HG02571 (cell line): Measurements from ENCODE around the gene CDH24.
A peak's percentile ranks its signal among the peaks of the same experiment; 100 is the strongest.

ENCODE experiments used
- ATAC-seq: cut with Tn5 transposase; IDR thresholded peaks from one replicate; pipeline ENCODE4 v1.9.1; 2021; ENCODE audit warnings: mild to moderate bottlenecking, moderate library complexity; ENCODE audit not compliant: unreplicated experiment

CDH24 gene, protein sequence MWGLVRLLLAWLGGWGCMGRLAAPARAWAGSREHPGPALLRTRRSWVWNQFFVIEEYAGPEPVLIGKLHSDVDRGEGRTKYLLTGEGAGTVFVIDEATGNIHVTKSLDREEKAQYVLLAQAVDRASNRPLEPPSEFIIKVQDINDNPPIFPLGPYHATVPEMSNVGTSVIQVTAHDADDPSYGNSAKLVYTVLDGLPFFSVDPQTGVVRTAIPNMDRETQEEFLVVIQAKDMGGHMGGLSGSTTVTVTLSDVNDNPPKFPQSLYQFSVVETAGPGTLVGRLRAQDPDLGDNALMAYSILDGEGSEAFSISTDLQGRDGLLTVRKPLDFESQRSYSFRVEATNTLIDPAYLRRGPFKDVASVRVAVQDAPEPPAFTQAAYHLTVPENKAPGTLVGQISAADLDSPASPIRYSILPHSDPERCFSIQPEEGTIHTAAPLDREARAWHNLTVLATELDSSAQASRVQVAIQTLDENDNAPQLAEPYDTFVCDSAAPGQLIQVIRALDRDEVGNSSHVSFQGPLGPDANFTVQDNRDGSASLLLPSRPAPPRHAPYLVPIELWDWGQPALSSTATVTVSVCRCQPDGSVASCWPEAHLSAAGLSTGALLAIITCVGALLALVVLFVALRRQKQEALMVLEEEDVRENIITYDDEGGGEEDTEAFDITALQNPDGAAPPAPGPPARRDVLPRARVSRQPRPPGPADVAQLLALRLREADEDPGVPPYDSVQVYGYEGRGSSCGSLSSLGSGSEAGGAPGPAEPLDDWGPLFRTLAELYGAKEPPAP

DNA sequence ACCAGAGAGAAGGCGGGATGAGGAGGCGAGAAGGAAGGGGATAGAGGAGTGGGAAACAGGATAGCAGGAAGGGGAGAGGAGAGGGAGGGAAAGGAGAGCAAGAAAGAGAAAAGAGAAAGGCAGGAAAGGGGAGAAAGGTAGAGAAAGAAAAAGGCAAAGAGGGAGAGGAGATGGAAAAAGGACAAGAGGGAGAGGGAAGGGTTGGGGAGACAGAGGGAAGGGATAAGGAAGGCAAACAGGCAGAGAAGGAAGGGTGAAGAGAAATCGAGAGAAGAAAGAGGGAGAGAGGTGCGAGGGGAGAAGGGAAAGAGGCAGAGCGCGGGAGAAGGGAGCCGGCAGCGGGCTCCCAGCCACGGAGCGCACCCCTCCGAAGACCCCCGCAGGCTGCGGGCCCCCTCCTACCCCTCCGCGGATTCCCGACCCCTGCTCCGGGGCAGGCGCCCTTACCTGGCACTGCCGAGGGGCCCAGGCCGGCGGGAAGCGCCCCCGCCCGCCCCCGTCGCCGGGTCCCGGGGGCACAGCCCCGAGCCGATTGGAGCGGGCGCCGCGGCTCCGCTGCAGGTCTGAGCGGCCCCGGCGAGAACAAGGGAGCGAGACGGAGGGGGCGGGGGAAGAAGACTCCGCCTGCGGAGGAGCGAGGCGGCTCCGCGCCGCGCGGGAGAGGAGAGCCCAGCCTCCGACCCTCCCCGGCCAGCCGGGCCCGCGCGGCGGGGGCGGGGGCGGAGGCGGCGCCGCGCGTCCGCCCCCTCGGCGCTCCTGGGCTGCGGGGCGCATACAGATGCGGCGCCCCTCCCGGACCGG is at the start of gene CDH24:
CDH24 (minus strand) TSS at position 565 of the 801 bp plus-strand sequence. CDS start 1,787 bp downstream, outside the sequence.
- ATAC-seq, result peak; percentile 54

DNA sequence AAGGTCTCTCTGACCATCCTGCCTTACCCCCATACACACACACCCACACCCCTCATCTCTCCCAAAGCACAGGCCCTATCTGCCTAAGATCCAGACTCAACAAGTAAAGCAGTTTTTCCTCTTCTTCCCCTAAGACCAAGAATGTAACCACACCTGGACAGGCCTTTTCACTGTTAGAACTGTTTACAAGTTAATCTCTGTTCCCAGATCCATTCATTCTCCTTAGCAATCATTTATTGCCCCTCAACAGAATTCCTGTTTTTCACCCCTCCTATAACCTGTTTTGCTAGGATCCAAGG is 49.4 kb upstream of the CDH24 start:
- no peak for ATAC-seq

DNA sequence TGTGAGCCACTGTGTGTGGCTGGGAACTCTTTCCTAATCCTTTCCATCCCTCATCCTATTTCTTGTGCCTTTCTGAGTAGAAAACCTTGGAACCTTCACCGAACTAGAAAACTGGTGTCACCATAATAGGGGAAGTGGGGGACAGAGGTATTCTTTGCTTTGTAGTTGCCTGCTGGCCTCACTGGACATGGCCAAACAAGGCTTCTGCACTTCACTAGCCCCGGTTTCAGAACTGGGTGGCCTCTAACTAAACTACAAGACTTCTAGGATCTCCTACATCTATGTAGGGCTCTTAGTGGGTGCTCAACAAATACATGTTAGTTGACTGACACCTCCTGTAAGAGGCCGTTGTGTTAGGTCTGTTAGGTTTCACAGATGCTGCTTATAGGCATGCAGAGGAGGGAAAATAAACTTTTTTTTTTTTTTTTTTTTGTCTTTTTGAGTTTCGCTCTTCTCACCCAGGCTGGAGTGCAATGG is 48.1 kb upstream of the CDH24 start:
- ATAC-seq, result no peak

DNA sequence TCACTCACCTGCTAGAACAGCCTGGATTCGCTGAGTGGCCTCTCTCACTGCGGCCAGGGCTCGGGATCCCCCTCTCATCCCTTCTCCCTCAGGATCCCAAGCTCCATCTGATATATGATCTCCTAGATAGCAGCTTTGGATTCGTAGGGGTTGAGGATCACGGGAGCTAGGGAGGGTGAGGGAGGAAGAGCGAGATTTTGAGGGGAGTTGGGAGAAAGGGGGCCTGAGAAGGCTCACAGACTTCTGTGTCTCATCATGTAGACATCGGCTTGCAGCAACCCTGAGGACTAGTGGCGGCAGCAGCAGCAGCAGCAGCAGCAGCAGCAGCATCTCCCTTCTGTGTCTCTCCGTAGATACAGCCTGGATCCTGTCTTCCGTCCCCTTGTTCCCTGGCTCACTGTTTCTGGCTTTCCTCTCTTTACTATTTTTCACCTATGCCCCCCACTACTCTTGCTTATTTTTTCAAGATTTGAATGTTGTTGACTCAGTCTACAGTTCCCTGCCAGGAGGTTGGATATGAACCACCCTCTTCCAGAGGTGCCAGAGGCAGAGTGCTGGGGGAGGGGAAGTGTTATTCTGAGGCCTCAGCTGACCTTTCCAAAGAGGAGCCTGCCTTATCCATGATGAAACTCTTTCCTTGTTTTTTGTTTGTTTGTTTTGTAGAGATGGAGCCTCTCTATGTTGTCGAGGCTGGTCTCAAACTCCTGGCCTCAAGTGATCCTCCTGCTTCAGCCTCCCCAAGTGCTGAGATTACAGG is 47.4 kb upstream of the CDH24 start, which contains the start of gene CIROP:
CIROP (minus strand) TSS at position 399 of the 757 bp plus-strand sequence; CDS start at position 330, 69 bp downstream.
- no peak for ATAC-seq

DNA sequence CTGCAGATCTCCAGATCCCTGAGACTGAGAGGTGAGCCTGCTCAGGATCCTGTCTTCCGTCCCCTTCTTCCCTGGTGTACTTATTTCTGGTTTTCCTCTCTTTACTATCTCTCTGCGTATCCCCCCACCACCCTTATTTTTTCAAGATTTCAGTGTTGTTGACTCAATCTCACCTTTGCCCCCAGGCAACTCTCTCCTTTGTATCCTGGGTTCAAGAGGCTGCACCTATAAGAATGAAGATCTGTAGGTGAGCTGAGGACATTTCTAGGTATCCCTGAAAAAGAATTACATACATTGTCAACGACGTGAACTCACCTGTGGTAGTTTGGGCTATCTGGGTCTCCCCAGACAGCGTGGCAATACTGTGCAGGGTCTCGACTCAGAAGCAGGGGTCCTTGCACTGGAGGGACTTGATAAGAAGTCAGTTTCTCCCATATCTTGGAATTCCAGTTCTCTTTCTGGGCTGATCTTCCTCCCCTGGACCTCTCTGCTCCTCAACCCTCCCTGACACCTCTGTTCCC is 46.8 kb upstream of the CDH24 start:
- no peak for ATAC-seq

DNA sequence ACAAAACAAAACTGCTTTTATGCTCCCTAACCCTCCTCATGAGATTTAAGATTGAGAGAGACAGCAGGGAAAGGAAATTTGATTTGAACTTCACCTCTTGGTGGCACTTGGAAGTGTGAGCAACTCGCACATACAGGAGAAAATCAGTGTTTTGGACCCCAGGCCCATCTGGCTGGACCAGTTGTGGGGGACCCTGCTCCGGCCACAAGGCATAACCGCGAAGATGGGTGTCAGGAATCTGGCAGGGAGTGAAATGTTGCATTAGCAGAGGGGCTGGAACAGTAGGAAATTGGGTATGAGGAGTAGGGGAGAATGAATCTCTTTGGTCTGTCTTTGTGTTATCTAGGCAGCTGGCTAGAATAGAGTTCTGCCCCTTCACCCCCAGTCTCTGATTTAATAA is 46.3 kb upstream of the CDH24 start:
- ATAC-seq, result no peak

DNA sequence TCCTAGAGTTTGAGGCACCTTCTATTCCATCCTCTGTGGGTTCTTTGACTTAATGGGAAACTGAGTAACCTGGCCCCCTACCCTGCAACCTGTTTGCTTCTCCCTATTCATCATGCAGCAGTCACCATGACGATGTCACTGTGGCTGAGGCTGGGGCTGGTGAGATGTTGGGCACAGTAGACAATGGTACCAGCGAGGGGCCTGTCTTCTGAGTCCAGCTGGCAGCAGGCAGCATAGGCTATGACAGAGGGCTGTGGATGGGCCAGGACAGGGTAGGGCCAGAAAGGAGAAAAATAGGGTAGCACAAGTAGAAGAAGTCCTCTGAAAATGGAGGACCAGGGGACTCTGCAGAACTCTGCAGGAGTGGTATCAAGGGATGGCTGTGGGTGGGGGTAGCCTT is 45.5 kb upstream of the CDH24 start:
- no peak for ATAC-seq

DNA sequence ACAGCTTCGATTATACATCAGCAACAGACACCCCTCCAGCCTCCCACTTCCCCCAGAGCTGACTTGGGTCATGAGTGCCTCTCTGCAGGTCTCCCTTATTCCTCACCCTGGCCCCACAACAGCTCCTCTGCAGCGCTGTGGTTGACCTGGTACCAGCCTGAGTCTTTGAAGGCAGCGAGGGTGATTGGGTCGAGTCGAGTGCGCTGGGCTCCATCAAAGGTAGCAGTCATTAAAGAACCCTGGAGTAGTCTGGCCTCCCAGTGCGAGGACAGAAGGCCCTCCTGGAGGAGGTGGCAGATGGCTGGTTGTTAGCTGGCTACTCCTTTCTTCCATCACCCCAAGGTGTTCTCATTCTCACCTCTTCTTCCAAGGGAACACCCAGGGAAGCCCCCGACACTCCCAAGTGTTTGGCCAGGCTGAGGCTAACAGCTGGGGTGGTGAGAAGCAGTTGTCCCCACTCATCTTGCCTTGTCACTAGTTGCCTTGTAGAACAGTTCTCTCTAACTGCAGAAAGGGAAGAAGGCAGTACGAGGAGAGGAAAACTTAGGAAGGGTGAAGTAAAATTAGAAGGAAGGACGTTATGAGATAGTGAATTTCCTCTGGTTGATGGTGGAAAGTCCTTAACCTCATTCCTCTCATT is 44.8 kb upstream of the CDH24 start:
- no peak for ATAC-seq

DNA sequence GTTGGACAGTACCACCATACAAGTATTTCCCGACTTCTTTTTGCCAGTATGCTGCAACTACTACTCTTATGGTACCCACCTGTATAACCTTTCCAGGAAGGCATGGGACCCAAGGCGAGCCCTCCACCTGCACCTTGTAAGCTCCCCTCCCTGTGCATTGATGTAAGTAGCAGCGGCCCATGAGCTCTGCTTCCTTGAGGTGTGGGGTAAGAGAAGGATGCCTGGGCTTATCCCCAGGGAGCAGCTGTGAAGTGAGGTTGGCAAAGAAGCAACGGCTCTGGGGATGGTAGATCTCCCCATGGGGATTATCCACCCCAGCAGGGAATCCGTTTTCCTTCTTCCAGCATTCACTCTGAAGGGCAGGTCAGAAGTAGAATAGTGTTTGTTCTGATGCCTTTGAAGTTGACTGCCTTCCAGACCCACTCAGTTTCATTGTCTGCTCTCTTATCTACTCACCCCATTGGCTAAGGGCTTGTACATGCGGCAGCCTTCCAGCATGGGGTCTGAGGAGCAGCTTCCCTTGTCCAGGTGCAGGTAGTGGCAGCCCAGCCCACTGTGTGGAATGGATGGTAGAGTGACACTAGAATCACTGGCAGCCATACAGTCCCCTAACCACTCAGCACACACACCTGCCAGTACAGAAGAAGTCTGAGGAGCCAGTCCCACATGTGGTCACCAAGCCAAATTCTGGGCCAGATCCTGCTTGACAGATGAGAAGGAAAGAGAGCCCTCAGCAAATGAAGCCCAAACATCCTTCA is 44.1 kb upstream of the CDH24 start:
- no peak for ATAC-seq

DNA sequence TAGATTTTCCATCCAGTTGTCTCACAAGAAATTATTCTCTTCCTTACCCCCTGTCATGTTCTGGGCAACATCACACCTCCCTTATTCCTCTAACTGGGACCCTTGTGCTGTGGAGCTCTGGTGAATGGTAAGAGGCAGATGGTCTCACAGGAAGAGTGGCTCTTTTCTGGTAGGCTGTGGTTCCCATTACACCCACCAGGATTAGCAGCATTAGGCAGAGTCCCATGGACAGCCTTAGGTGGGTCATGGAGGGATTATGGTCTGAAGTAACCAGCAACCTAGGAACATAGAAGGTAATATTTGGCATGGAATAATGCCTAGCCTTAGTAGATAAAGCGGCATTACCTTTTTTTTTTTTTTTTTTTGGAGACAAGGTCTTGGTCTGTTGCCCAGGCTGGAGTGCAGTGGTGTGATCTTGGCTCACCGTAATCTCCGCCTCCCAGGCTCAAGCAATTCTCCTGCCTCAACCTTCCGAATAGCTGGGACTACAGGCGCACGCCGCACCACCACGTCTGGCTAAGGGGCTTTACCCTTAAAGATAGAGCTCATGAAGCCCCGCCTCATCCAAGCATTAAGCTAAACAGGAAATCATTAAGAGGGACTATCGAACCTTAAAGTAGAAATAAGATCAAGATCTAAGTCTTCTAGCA is 42.0 kb upstream of the CDH24 start:
- ATAC-seq, result no peak

DNA sequence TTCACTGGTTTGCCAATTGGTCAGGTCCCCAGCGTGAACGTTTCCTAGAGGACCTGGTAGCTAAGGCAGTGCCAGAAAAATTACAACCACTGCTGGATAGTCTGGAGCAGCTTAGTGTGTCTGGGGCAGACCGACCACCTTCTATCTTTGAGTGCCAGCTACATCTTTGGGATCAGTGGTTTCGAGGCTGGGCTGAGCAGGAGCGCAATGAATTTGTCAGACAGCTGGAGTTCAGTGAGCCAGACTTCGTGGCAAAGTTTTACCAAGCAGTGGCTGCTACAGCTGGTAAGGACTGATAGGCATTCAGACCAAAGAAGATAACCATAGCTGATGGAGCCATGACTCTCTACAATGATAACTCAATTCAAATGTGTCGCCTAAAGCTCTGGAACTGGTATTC is 40.5 kb upstream of the CDH24 start:
- ATAC-seq, result no peak

DNA sequence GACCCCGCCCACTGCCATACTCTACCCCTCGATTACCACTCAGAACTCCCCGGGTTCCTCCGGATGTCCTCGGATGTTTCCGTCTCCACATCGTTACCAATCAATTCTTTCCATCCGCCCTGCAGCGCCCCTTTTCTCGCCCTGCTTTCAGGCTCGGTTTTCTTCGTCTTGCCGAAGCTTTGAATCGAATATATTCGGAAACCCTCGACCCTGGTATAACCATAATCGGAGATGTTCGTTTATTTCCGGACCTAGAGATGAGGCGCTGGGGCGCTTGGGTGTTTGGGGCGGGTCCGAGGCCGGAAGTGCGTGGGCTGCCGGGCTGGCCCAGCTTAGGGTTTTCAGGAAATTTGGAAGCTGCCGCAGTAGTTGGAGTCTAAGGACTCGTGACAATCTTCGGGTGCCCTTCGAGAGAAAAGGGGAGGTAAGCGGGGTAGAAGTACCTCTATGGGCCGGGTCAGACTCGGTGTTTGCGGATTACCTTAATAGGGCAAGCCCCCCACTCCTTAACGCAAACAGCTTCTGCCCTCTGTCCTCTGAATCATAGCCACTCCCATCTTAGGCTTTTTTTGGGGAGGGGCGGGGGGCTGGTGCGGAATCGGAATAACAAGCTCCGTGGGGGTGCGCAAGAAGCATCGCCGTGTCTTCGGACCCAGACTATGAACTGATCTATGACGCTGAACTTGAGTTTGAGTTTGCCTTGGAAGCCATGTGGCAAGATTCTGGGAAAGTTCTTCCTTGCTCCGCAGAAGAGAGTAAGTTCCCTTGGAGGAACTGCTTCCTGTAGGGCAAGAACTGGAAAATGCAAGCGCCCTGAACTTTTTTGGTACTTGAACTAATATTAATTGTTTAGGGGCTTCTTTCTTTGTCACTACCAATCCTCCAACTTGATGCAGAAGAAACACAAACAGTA is 38.1 kb upstream of the CDH24 start, which contains the start of gene C14orf119:
C14orf119 (plus strand) TSS at position 310 of the 913 bp plus-strand sequence. CDS start 2,154 bp downstream, outside the sequence.
- peak; percentile 87 for ATAC-seq

DNA sequence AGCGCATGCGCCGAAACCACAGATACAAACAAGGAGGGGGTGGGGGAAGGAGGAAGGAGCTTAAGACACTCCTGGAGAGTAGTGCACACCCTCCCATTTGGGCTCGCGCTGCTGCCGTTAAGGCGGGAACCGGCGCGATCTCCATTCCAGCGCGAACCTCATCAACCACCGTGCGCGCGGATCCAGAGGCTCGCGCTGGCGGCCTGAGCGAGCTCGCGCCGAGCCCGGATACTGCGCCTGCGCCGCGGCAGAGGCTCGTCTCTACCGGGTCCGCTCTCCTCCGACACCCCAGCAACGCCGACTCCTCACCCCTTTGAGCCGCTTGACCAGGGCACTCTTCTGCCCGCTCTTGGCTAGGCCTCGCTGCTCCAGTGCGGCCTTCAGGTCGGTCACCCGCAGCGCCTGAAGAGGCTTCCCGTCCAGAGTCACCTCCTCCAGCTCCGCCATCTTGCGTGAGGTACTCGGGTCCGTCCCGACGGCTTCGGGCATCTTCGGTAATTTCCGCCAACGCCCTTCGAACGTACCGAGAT is 37.4 kb upstream of the CDH24 start, which contains the start of gene ACIN1:
ACIN1 (minus strand) TSS at position 471 of the 530 bp plus-strand sequence; CDS start at position 447, 24 bp downstream.
- peak; percentile 35 for ATAC-seq

DNA sequence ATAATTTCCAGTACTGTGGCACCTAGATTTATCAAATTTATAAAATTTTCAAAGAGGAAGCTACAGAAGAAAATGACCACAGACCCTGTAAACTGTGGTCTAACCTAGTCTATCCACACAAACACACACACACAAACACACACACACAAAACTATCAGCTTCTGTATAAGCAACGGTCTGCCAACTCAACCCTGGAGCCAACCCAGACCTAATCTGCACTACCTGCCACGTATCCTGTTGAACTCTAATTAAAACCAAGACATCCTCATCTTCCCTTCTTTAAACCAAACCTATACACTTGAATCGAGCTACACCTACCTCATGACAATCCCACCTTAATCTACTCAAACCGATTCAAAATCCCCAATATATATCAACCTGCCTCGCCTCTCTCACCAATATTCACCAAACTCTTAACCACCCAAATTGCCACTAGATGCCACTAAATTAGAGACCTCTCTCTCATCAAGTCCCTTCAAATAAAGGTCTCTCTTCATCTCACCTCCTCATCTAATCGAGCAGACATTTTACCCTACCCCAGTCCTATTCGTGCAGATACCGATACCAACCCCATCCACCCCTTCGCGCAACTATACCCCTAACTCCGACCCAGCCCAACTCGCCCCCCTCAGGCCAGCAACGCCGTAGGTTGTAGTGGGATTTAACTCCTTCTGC is 36.8 kb upstream of the CDH24 start:
- ATAC-seq, result no peak

DNA sequence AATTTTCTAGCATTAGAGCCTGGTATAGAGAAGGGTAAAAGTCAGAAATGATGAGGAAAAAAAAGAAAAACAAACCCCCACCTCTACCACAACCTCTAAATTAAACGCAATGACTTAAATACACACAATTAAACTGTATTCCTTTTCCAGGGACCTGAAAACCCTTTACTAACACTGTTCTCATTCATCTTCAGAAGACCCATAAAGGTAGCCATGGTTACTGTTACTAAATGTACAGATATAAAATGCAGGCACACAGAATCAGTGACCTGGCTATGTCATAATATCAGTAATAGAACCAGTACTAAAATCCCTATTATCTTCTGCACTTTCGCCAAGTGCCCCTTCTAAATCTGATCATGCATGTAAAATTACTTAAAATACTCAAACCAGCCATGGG is 36.2 kb upstream of the CDH24 start:
- no peak for ATAC-seq

DNA sequence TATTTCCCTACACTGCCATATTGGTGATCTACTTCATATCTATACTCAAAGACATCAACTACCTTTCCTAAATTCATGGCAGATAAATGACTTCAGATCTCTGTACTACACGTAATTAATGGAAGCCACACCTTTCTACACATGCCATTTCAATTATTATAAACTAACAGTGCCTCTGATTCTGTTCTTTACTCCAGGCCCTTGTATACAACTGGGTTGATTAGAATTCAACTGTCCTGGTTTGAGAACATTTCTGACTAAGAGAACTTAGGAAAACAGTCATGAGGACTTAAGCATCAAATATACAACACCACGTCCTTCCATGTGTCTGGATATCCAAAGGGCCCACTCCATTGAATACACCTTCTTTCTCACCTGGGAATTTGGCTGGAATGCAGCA is 35.8 kb upstream of the CDH24 start:
- no peak for ATAC-seq
